NCI-H1417 treated with DMSO at 0.1 percent for 48 hours (cell line): ENCODE results near the gene SLC6A2.

Experiments
- DNase-seq: peaks from one replicate; lab custom pipeline; 2025; lab: John Stamatoyannopoulos, UW

Gene SLC6A2

GRCh38 chr16:55672471-55672870 lies 16.7 kb downstream of the SLC6A2 start:
- DNase-seq: no peak

GRCh38 chr16:55678161-55678821 lies 22.5 kb downstream of the SLC6A2 start:
- DNase-seq: no peak

GRCh38 chr16:55682086-55682485 lies 26.3 kb downstream of the SLC6A2 start:
- DNase-seq: no peak

- DNase-seq: no peak
These were observed 30.2 kb downstream of the SLC6A2 start for GRCh38 chr16:55685973-55686372.

GRCh38 chr16:55686671-55687070 lies 30.9 kb downstream of the SLC6A2 start:
- DNase-seq: no peak

- DNase-seq: no peak
These were observed 32.0 kb downstream of the SLC6A2 start for GRCh38 chr16:55687802-55688201.

- no peak for DNase-seq
These were observed 35.1 kb downstream of the SLC6A2 start for GRCh38 chr16:55690841-55691240.

- DNase-seq: no peak
These were observed 36.0 kb downstream of the SLC6A2 start for GRCh38 chr16:55691771-55692170.

- no peak for DNase-seq
These were observed 39.8 kb downstream of the SLC6A2 start for GRCh38 chr16:55695595-55695994.

GRCh38 chr16:55697867-55698266 lies 42.1 kb downstream of the SLC6A2 start:
- no peak for DNase-seq

GRCh38 chr16:55698331-55698730 lies 42.5 kb downstream of the SLC6A2 start:
- no peak for DNase-seq

GRCh38 chr16:55698946-55699345 lies 43.2 kb downstream of the SLC6A2 start:
- no peak for DNase-seq

GRCh38 chr16:55699616-55700015 lies 43.8 kb downstream of the SLC6A2 start:
- DNase-seq: no peak

- DNase-seq: no peak
These were observed 44.3 kb downstream of the SLC6A2 start for GRCh38 chr16:55700067-55700466.

GRCh38 chr16:55700961-55701360 lies 45.2 kb downstream of the SLC6A2 start:
- no peak for DNase-seq

GRCh38 chr16:55701442-55702319 lies 45.9 kb downstream of the SLC6A2 start:
- DNase-seq: peak; percentile 6

GRCh38 chr16:55703003-55704001 lies 47.5 kb downstream of the SLC6A2 start:
- no peak for DNase-seq

GRCh38 chr16:55706739-55707384 lies 51.1 kb downstream of the SLC6A2 start:
- no peak for DNase-seq

- no peak for DNase-seq
These were observed 54.0 kb downstream of the SLC6A2 start for GRCh38 chr16:55709801-55710200.

GRCh38 chr16:55710466-55710865 lies 54.7 kb downstream of the SLC6A2 start:
- no peak for DNase-seq
